GM19438 (cell line): ENCODE results near the gene SLC35C1.
"Not testable (repeated sequence)": the region's sequence is repeated elsewhere in the genome, so short reads cannot be mapped to it uniquely, and the experiment has no call there.

Experiments used
- ATAC-seq: cut with Tn5 transposase; IDR thresholded peaks from one replicate; pipeline ENCODE4 v1.9.1; 2021; ENCODE audit warnings: low read depth; ENCODE audit not compliant: unreplicated experiment

SLC35C1 gene

GRCh38 chr11:45840251-45840650 lies 35.3 kb downstream of the SLC35C1 start:
- ATAC-seq = not testable (repeated sequence)

- ATAC-seq = no peak
Measured at GRCh38 chr11:45843158-45843924, 38.4 kb downstream of the SLC35C1 start.

GRCh38 chr11:45844822-45845578 lies 40.1 kb downstream of the SLC35C1 start:
- ATAC-seq = no peak

- no peak for ATAC-seq
Measured at GRCh38 chr11:45846174-45846675, 41.3 kb downstream of the SLC35C1 start.

- peak; percentile 89 for ATAC-seq
Measured at GRCh38 chr11:45846974-45847910, 42.3 kb downstream of the SLC35C1 start, which contains the start of gene CRY2. CRY2 (plus strand) TSS chr11:45847475; CDS start chr11:45847491, 16 bp downstream.

- peak; percentile 26 for ATAC-seq
Measured at GRCh38 chr11:45847911-45848316, 43.0 kb downstream of the SLC35C1 start.

- no peak for ATAC-seq
Measured at GRCh38 chr11:45848654-45849081, 43.7 kb downstream of the SLC35C1 start.

GRCh38 chr11:45850446-45850845 lies 45.5 kb downstream of the SLC35C1 start:
- ATAC-seq = no peak

- ATAC-seq = no peak
Measured at GRCh38 chr11:45851228-45851627, 46.3 kb downstream of the SLC35C1 start.

GRCh38 chr11:45852018-45852711 lies 47.2 kb downstream of the SLC35C1 start:
- no peak for ATAC-seq

- ATAC-seq = no peak
Measured at GRCh38 chr11:45852712-45853101, 47.8 kb downstream of the SLC35C1 start.

- no peak for ATAC-seq
Measured at GRCh38 chr11:45853332-45854219, 48.6 kb downstream of the SLC35C1 start.

GRCh38 chr11:45855308-45855707 lies 50.4 kb downstream of the SLC35C1 start:
- ATAC-seq = no peak

- ATAC-seq = no peak
Measured at GRCh38 chr11:45856044-45856468, 51.1 kb downstream of the SLC35C1 start.

GRCh38 chr11:45857961-45858474 lies 53.1 kb downstream of the SLC35C1 start:
- ATAC-seq = no peak

- ATAC-seq = no peak
Measured at GRCh38 chr11:45858751-45859398, 53.9 kb downstream of the SLC35C1 start.

GRCh38 chr11:45859661-45860140 lies 54.8 kb downstream of the SLC35C1 start:
- ATAC-seq = no peak

- ATAC-seq = no peak
Measured at GRCh38 chr11:45860348-45860747, 55.4 kb downstream of the SLC35C1 start.
